Bronchial epithelial cell (primary cell): Measurements from ENCODE around the gene FIGNL2. TPM values are rescaled to one million over a fixed set of nuclear protein-coding genes. Genes with fewer than 3 reads are reported as not detected.
A peak's percentile ranks its signal among the peaks of the same experiment; 100 is the strongest.
"Not testable (repeated sequence)": the region's sequence is repeated elsewhere in the genome, so short reads cannot be mapped to it uniquely, and the experiment has no call there.

Experiments
- DNase-seq: peaks from one replicate; pipeline ENCODE4 v3.0.0-alpha.2; 2010; ENCODE audit warnings: low read depth
- FAIRE-seq: peaks from 2 replicates; lab custom pipeline; 2011; peaks lifted over from hg19 to GRCh38; lab: Jason Lieb, UNC
- H3K27me3 ChIP-seq: 2 replicates; pipeline ENCODE4 v1.5.1; 2011; ENCODE audit warnings: low read length; ENCODE audit not compliant: control insufficient read depth, insufficient read depth
- H3K36me3 ChIP-seq: 2 replicates; pipeline ENCODE4 v1.5.1; 2011; ENCODE audit warnings: low read length; ENCODE audit not compliant: control insufficient read depth, insufficient read depth
- H3K4me3 ChIP-seq: 2 replicates; pipeline ENCODE4 v1.5.1; 2011; ENCODE audit warnings: mild to moderate bottlenecking, low read depth, low read length, control low read depth
- CTCF ChIP-seq: IDR thresholded peaks from 2 replicates; pipeline ENCODE4 v1.5.1; 2011; ENCODE audit warnings: mild to moderate bottlenecking, moderate library complexity, low read length, control low read depth, inconsistent platforms; ENCODE audit not compliant: insufficient read depth, severe bottlenecking
- total RNA-seq: library from RNA; depleted of rRNA; stranded (reverse); fragments of >200 nt; gene quantifications from 2 replicates; pipeline ENCODE4 v1.2.1, GENCODE V29; 2014

The FIGNL2 gene
- total RNA-seq, 1 donor from 2014 or later = not detected

GRCh38 chr12:51798501-51798900, 50.0 kb downstream of the FIGNL2 start:
- no peaks in the 10 kb centered on the region for H3K36me3 ChIP-seq
- FAIRE-seq = peak; percentile 47

DNA sequence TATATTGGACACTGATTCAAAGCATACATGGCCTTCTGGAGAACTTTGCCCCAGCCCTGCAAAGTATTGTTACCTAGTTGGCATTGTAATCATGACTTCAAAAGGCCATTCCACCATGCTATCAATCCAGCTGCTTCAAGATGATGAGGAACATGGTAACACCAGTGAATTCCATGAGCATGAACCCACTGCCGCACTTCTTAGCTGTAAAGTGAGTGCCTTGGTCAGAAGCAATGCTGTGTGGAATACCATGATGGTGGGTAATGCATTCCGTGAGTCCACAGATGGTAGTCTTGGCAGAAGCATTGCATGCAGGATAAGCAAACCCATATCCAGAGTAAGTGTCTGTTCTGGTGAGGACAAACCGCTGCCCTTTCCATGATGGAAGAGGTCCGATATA, 50.5 kb downstream of the FIGNL2 start:
- FAIRE-seq = peak; percentile 13
- H3K27me3 ChIP-seq, DNase-seq, H3K4me3 ChIP-seq, H3K36me3 ChIP-seq: not testable (repeated sequence)

More at GRCh38 chr12:51798501-51798900, 50.0 kb downstream of the FIGNL2 start:
- no peak for TF ChIP-seq CTCF
- no peak overlapping the region for H3K4me3 ChIP-seq
- H3K27me3 ChIP-seq = no peaks in the 10 kb centered on the region
- DNase-seq = peak; percentile 17

DNA sequence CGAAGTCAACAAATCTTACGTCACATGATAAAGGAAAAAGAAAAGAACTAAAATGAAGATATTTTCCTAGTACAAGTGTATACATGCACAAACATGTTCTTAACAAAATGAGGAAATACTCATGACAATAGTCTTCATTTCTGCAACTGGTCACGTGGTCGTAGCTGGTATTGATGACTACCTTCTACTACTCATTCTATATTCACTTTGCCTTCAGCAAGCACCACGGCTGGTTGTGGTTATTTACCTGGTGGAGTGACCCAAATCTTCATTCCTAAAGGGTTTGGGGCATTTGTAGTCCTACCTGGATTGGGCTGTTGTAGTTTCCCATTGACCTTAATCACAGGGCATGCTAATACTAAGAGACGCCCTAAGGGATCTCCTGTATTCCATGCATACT, 51.2 kb downstream of the FIGNL2 start:
- no peaks in the 10 kb centered on the region for H3K36me3 ChIP-seq
- TF ChIP-seq CTCF = no peak
- DNase-seq (peak; percentile 91), FAIRE-seq (no peak)
- H3K27me3 ChIP-seq = no peaks in the 10 kb centered on the region
- H3K4me3 ChIP-seq = no peak overlapping the region

DNA sequence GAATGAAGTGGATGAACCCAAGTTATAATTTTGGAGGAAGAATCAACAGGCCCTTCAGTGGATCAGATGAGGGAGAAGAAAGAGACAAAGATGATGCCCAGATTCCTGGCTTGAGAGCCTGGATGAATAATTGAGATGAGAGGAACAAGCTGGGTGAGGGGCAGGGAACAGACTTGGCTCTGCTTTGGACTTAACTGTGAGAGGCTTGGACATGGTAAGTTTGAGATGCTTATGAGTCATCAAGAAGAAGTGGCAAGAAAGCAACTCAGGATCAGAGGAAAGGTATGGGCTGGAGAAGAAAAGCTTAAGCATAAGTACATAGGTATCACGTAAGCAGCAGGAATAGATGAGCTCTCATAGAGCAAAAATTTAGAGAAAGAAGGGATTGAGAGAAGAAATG, 55.3 kb downstream of the FIGNL2 start:
- DNase-seq = peak; percentile 30
- FAIRE-seq = no peak
- Histone ChIP-seq H3K4me3 (no peak overlapping the region), H3K27me3 (no peaks in the 10 kb centered on the region), H3K36me3 (no peaks in the 10 kb centered on the region)
- no peak for TF ChIP-seq CTCF

- no peak overlapping the region for H3K4me3 ChIP-seq
- no peak for FAIRE-seq
These were observed 56.1 kb downstream of the FIGNL2 start for GRCh38 chr12:51792417-51792816.

DNA sequence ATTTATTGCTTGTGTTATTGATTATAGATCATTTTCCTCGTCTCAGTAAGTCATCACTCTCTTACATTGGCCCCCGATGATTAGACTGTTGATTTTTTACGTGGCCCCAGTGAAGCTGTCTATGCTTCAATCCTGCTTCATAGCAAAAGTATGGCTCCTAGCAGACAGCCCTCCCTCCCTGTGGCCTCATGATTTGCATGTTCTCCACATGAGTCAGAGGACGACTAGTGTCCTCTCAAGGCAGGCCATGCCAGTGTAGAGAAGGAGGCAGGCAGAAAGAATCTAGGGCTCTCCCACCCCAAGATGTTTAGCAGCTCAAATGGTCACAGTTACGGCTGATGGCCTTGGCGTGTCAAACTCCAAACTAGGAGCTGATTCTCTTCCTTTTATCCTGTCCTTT, 59.6 kb downstream of the FIGNL2 start:
- TF ChIP-seq CTCF = no peak
- FAIRE-seq (no peak), DNase-seq (peak; percentile 59)
- Histone ChIP-seq H3K27me3 (no peaks in the 10 kb centered on the region), H3K4me3 (no peak overlapping the region), H3K36me3 (no peaks in the 10 kb centered on the region)

More at GRCh38 chr12:51792417-51792816, 56.1 kb downstream of the FIGNL2 start:
- no peak for TF ChIP-seq CTCF
- no peaks in the 10 kb centered on the region for H3K36me3 ChIP-seq
- no peak for DNase-seq
- no peaks in the 10 kb centered on the region for H3K27me3 ChIP-seq
